ENCODE results near the gene COL25A1.

The COL25A1 gene

GRCh38 chr4:108795733-108796132 is 506.7 kb downstream of the COL25A1 start:
- no peak for DNase-seq

GRCh38 chr4:108794136-108794535 is 508.3 kb downstream of the COL25A1 start:
- DNase-seq, result no peak

GRCh38 chr4:108793415-108793814 is 509.0 kb downstream of the COL25A1 start:
- DNase-seq, result no peak

- DNase-seq, result no peak
Observed at GRCh38 chr4:108788731-108789130, 513.7 kb downstream of the COL25A1 start.

- no peak for DNase-seq
Observed at GRCh38 chr4:108787724-108788123, 514.7 kb downstream of the COL25A1 start.

GRCh38 chr4:108787106-108787505 is 515.4 kb downstream of the COL25A1 start:
- DNase-seq, result no peak

GRCh38 chr4:108786351-108786750 is 516.1 kb downstream of the COL25A1 start:
- DNase-seq, result no peak

GRCh38 chr4:108783665-108784463 is 518.6 kb downstream of the COL25A1 start:
- DNase-seq, result no peak

GRCh38 chr4:108779958-108780357 is 522.5 kb downstream of the COL25A1 start:
- DNase-seq, result no peak

- no peak for DNase-seq
Observed at GRCh38 chr4:108777388-108777787, 525.1 kb downstream of the COL25A1 start.

GRCh38 chr4:108775921-108776320 is 526.5 kb downstream of the COL25A1 start:
- DNase-seq, result no peak

GRCh38 chr4:108774809-108775530 is 527.5 kb downstream of the COL25A1 start:
- DNase-seq, result no peak

- DNase-seq, result no peak
Observed at GRCh38 chr4:108772402-108772801, 530.1 kb downstream of the COL25A1 start.

- no peak for DNase-seq
Observed at GRCh38 chr4:108766058-108766457, 536.4 kb downstream of the COL25A1 start.

GRCh38 chr4:108763986-108764385 is 538.5 kb downstream of the COL25A1 start:
- DNase-seq, result no peak

GRCh38 chr4:108763226-108763593 is 539.2 kb downstream of the COL25A1 start:
- DNase-seq, result no peak

GRCh38 chr4:108762559-108763225 is 539.8 kb downstream of the COL25A1 start, which contains the start of gene ETNPPL:
TSS of gene ETNPPL (minus strand) at chr4:108763053. CDS start at chr4:108762898, 155 bp downstream.
- DNase-seq, result peak; percentile 8 to 11
